Amniotic epithelial cell (primary cell): ENCODE results near the gene C1orf141.
"Not testable (repeated sequence)": the region's sequence is repeated elsewhere in the genome, so short reads cannot be mapped to it uniquely, and the experiment has no call there.

ENCODE experiments used
- DNase-seq: peaks from one replicate; pipeline ENCODE4 v3.0.0-alpha.2; 2010; ENCODE audit warnings: low read depth

The C1orf141 gene

DNA sequence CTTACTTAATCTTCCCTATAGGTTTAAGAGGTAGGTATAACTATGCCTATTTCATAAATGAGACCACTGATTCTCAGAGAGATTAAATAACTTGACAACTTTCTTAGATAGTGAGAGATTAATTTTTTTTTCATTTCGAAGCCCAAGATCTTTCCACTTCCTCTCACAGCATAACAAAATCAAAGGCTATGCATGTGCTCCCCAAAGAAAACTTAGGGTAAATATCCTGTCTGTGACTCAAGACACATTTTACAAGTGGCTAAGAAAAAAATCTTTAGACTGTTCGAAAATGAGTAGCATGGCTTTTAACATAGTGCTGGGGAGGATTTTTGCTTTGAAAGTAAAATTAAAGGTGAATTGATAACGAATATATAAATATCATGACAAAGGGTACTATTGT is 8.2 kb upstream of the C1orf141 start:
- DNase-seq = no peak

DNA sequence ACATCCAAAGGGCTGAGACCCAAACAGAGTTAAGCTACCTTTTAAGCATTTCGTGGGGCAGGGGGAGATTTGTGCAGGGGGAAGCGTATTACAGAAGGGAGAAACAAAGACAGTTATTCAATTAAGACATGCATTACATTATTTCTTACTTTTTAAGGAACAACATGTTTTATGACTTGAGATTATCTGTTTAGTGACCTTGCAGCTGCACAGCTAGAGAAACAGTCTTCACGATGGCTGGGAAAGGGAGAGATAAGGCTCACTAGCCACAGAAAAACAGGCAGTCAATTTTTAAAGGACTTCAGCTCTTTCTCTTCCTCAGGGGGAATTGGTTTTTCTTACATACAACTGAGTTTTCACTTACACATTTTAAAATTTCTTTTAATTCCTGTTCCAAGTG is 7.1 kb upstream of the C1orf141 start:
- DNase-seq = not testable (repeated sequence)

DNA sequence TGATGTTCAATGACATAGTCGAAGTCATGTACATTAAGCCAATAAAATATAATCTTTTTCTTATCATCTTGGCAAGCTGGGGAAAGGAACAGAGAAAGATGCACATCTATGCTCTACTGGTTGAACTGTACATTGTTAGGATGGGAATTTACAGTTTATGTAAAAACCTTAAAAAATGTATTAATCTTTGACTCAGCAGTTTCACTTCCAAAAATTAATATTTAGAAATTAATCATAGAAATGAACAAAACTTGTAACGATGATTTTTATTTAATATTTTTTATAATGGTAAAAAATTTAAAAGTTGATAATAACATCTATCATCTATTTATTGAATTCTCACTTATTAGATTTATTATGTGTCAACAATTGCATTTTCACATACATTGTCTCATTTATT is 5.7 kb upstream of the C1orf141 start:
- no peak for DNase-seq

DNA sequence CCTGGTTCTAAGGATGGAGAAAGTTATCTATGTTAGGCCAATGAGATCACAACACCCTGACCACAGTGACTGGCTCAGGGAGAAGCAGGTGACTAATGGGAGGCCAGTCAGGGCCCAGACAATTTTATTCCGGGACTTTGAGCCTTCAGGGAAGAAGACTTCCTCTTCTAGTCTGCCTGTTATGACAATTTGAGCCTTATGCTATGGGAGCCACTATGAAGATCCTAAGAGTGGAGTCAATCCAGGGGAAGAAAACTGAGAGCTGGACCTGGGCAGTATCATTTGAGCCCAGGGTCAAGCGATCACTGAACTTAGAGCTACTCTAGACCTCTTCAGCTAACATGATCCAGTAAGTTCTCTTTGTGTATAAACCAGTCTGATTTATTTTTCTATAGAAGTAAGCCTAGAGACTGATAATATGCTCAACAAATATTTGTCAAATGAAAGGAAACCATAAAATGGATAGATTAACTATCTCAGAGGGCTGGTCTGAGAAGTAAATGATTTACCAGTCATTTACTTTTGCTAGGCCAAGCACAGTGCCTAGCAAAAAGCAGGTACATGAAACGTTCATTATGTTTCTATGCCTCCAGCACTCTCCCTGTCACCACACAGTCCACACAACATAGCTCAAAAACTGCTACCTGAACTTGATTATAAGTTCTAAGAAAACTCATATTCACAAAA is 4.2 kb upstream of the C1orf141 start:
- no peak for DNase-seq

DNA sequence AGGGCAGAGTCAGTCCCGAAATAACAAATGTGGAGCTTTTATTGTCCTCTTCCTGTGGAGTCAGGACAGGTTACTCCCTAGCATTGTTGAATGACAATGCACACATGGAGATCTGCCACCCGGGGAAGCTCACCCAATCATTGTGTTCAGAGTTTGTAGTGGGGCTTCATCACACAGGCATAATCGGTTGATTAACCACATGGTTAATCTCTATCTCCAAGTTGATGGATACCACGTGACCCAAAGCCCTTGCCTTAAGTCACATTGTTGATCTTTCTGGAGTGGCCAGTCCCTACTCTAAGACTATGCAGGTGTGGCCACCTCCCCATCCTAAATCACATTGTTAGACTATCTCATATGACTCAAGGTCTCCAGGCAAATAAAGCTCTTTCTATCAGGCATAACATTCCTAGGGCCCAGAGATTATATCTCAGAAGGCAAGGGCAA is 2.6 kb upstream of the C1orf141 start:
- no peak for DNase-seq

DNA sequence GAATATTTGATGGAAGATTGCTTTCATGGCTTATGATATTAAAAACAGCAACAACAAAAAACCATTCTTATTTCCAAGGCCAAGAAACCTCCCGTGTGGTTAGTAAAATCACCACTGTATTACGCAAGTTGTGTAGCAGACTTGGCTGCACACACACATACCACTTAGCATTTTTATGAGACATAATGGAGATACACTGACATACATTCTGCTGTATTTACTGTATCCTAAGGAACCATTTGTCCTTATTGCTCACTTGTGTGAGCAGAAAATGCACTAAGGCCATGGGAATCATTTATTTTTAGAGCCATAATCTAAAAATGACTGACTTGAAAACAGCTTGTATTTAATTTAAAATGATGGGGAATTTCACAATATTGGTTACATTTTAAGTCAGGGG is 584 bp upstream of the C1orf141 start:
- DNase-seq = peak; percentile 99

DNA sequence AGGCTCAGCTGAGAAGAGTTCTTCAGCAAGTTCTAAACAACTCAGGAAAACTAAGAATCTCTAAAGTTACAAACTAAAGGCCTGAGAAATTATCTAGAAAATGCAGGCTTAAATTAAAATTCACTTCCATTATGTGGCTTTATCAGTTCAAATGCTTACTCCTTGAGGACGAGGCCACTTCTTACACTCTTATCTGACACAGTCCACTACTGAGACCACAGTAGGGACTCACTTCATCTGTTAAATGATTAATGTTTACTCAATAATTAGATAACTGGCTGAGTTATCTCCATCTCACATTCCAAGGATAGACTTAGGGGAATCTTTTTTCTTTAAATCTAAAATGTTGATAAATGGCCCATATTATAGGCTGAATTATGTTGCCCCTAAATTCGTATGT is 1.6 kb downstream of the C1orf141 start:
- DNase-seq = no peak

DNA sequence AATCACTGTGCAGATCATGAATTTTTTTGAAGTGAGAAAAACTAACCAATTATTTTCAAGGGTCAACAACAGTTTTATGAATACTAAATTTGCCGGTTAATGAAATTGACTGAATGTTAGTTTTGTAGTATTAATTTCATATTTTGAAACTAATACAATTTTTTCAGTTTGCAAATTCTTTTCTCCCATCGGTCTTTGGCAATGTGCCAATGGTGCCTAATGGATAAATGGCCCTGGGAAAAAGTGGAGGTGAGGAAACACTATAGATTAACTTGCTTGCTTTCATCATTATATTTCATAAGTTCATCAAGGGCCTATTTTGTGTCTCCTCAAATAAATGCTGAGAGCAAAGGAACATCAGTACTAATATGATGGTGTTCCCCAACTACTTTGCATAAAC is 4.1 kb downstream of the C1orf141 start:
- DNase-seq = no peak

DNA sequence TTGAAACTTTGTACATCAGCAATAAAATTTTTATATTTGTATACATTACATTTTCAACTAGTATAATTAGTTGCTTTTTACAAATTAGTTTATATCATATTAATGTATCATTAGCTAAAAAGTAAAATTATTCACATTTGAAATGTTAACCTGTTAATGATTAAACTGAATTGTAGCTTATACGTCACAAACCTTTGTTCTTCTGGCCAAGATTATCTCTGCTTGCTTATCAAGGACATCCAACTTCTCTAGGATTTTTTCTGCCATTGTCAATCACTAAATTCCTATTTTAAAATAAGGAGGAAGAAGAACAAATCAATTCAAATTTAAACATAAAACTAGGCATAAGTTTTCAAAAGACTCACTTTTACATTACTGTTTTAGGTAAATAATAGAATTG is 7.8 kb downstream of the C1orf141 start:
- no peak for DNase-seq

DNA sequence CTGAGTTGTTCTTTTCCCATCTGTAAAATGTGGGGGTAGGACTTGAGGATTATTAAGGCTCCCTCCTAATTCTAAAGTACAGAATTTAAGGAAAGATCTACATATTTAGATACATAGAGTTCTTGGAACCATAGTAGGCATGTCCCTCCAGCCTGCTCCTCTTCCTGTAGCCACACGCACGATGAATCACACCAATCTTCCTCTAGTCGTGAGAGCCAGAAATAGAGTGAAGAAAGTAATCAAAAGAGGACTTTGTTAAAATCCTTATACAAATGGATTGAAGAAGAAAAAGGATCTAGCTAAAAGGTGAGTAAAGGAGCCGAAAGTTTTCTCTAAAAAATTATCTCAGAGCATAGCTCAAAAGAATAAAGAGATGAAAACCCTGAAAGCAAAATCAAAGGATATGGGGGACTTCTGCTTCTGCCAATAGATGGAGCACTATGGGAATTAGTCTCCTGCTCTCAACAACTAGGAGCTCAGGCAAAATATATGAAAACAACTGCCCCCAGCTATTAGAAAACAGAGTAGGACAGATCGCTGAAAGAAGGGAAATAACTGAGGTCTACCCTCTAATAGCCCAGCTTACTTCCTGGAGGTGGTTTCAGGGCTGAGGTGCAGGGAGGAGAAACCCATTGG is 8.5 kb downstream of the C1orf141 start:
- no peak for DNase-seq

DNA sequence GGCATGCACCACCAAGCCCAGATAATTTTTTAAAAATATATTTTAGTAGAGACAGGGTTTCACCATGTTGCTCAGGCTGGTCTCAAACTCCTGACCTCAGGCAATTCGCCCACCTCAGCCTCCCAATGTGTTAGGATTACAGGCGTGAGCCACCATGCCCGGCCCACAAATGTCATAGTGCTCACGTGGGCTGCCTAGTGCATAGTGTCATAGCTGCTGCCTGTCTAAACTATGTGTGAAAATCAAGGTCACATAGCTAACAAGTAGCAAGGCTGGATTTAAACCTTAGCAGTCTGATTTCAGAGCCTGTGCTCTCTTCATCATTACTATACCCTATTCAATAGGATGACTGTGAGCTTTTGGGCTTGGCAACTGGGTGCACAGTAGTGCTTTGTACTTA is 10.3 kb downstream of the C1orf141 start:
- no peak for DNase-seq

DNA sequence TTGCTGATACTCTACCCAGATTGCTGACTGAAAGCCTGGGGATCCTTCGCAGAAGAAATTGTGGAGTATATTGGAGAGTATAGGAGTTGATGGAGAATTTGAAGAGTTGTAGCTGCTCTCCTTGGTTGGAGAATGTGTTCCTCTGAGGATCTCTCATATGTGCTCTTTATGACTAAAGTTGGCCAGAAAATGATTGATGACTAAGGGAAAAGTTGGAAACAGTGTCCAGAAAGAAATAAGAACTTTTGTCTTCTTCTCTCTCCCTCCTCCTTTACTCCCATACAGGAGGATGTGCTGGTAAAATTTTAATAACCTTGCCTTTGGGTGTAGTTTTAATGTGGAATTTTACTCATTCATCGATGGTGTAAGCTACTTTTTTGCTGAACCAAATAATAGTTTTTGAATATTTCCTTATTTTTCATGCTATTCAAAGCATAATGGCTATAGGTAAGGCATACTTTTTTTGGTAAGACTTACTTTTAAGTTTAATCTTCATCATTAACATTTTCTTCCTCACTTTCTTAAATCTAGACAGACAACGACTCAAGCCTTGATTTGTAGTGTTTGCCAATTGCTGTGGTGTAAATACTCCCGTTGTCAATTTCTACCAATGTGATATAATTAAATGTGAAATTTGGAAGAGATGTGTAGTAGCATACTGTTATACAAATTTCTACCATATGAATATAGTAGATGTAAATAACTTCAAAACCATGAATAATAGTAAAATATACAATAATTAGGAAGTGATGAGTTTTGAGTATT is 13.7 kb downstream of the C1orf141 start:
- DNase-seq = no peak

DNA sequence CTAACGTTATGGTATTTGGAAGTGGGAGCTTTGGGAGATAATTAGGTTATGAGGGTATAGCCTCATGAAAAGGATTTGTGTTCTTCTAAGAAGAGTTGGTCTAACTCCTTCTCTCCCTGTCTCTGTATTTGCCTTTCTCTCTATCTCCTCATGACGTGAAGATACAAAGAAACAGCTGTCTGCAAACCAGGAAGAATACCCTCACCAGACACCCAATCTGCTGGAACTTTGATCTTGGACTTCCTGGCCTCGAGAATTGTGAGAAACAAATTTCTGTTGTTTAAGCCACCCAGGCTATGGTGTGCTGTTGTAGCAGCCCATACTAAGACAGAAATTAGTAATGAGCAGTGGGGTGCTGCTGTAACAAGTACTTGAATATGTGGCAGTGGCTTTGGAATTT is 16.1 kb downstream of the C1orf141 start:
- DNase-seq = no peak

DNA sequence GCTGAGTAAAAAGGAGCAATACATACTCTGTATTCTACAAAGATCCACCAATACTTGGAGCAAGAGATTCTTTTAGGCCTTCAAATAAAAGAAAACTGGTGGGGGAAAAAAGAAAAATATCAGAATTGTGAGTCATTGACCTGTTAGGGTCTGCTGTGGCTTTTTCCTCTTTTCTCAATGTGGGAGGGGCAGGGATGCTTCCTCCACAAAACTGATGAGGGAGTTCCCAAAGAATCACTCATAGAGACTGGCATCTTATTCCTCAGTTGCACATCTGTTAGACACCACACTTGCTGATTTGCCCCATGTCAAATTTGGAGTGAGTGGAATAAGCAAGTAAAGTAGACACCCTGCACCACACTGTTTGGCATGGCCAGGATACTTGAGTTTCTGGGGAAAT is 16.6 kb downstream of the C1orf141 start:
- no peak for DNase-seq

DNA sequence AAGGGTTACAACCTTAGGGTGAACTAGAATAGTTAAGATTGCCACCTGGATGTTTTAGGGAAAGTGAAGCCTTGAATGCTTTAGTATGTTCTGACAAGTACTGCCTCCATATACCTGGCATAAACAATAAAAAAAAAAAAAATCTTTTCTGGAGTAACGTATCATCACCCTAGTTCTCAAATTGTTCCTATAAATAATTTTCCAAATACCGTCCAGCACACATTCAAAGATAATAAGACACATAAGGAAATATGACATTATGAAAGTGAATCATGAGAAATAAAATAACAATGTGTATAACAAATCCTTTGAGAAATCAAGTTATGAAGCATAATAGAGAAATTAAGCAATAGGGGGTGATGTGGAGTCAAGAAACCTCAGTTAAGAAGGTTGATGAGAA is 20.6 kb downstream of the C1orf141 start:
- peak; percentile 15 for DNase-seq

DNA sequence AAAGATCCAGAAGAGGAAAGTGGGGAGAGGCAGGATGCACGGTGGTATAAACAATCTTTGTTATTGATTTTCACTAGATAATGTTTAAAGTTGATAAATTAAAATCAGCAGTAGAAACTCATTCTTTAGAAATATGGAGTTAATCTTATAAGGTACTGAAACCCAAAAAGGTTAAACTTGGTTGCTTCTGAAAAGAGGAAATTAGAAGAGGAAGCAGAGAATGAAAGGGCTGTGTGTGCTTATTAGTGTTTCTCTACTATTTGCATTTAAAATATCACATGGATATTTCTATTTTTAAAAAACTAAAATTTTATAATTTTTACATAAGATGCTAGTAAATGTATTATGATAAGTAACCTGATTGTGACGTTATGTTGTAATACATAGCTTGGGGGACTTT is 24.4 kb downstream of the C1orf141 start:
- no peak for DNase-seq

DNA sequence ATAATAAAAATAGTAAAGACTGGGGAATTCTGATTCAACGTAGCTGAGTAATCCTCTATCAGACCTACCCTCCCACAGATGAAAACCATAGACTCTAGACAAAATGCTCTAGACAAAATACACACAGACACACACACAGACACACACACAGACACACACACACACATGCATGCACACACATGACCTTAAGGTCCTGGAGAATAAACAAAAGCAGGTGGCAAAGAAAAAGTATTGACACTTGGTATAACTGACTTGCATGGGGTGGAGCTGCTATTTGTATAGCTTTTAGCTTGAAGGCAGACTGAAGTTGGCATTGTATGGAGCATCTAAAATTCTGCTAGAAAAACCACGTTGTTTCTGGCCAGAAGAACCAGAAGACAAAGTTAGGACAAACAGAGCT is 29.3 kb downstream of the C1orf141 start:
- no peak for DNase-seq

DNA sequence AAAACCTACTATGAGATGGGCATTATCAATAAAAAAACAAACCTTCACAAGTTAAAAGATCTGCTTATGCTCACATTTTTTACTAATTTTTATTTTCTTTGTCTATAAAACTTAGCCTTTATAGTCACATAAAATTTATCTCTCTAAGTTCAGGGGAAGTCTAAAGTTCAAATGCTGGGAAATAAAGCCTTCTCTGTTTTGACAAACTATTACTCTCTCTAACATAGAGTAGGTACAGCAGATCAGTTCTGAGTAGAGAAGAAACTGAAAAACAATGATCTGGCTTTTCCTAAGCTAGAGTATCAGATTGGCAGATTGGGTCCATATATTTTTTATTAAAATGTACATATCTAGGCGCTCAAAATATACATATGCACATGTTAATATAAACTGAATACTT is 31.2 kb downstream of the C1orf141 start:
- no peak for DNase-seq

DNA sequence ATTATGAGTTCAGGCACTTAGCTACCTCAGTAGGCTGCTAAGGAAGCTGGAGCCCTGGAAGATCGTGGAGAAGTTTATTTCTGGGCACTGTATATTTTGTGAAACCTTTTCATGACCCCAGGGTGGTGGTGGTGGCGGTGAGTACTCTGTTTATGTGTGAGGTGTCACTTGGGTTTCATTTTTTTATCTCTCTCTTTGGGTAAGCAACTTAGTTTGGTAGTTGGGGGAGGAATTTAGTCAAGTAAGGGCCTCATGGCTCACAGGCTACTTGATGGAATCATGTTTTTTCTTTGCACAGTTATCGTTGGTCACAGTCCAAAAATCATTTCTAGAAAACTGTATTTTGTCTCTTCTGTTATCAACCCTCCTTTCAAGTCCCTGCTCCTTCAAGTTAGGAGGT is 33.9 kb downstream of the C1orf141 start:
- no peak for DNase-seq

DNA sequence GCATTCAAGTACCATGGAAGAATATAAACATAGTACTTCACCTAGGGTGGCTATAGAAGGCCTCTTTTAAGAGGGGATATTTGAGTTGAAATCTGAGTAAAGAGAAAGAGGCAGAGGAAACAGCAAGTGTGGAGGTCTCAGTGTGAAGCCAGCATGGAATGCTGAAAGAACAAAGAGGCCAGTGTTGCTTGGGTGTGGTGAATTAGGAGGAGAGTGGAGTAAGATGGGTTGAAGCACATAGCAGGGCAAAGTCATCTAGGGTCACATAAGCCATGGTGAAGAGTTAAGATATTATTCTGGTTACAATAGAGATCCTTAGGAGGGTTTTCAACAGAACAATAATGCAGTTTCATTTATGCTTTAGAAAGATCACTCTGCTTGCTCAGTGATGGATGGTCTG is 37.5 kb downstream of the C1orf141 start:
- no peak for DNase-seq

DNA sequence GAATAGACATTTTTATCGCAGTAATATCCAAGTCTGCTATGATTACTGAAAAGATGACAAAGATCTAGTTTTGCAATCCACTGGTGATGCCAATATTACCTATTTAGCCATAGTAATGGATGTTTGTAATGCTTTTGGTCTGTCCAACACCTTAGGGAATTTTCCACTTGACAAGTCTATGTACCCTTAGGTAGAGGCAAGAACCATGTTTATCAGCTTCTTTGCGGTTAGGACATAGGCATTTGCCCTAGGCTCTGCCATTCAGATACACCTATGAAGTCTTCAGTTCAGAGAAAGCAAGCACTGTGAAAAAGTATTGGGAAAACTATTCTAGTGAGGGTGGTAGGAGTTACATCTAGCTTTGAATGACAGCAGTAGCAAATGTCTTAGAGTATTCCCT is 40.6 kb downstream of the C1orf141 start:
- DNase-seq = no peak

DNA sequence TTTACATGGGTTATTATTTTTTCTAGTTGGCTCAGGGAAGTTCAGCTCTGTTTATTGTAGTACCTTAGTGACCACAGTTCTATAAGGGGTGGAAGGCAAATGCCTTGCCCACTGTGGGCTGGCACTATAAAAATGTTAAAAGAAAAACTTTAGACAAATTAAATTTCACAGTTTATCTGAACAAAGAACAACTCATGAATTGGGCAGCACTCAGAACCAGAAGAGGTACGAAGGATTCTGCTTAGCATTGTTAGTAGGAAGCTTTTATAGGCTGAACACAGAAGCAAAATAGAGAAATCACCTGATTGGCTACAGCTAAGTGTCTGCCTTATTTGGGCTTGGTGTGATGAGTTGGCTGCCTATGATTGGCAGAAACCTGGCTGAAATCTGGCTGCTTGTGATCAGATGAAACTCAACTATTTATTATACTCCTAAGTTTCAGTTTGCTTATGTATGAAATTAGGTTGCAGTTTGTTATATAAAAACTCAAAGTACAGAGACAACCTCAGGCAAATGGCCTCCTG is 45.0 kb downstream of the C1orf141 start:
- no peak for DNase-seq

DNA sequence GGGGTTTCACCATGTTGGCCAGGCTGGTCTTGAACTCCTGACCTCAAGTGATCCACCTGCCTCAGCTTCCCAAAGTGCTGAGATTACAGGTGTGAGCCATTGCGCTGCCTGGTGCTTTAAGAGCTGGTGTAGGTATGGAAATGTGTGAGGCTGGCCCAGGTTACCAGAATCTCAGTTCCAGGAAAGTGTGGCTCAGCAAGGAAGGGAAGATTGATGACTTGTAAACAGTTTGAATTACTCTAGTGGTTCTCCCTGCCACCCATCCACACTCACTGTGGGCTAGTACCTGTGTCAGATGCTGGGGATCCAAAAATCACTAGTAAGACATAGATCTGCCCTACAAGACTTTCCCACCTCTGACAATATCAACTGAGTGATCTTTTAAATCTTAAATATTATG is 46.3 kb downstream of the C1orf141 start:
- DNase-seq = no peak
